Psoas muscle (tissue), 8 donors: ENCODE data around the gene SMC6. TPM values are rescaled to one million over a fixed set of nuclear protein-coding genes. Genes with fewer than 3 reads are reported as not detected.

Source experiments
- ATAC-seq, 4 donors: fragments of 200-7000 bp; cut with Tn5 transposase; one replicate each; pipeline ENCODE4 v1.9.1; 2020; ENCODE audit warnings: moderate library complexity in 3 of 4, mild to moderate bottlenecking in 2 of 4
- DNase-seq, 2 donors: peaks; one replicate each; pipeline ENCODE4 v3.0.0-alpha.2; 2020
- H3K27ac ChIP-seq: fragments of 200-600 bp; one replicate; pipeline ENCODE4 v1.8.0; 2022
- H3K27me3 ChIP-seq, 3 donors: fragments of 200-600 bp in 1 of 3; one replicate each; pipeline versions ENCODE4 v1.6.1 to v1.8.0; 2013 to 2022; ENCODE audit warnings: low read length in 2 of 3, mild to moderate bottlenecking in 2 of 3, moderate library complexity in 1 of 3; ENCODE audit not compliant: insufficient read depth in 3 of 3
- H3K36me3 ChIP-seq, 2 donors: fragments of 200-600 bp in 1 of 2; one replicate each; pipeline versions ENCODE4 v1.6.1 to v1.8.0; 2013 to 2022; ENCODE audit warnings: low read depth in 1 of 2, mild to moderate bottlenecking in 1 of 2, moderate library complexity in 1 of 2; ENCODE audit not compliant: insufficient read depth in 1 of 2
- H3K4me1 ChIP-seq: fragments of 200-600 bp; one replicate; pipeline ENCODE4 v1.8.0; 2022
- H3K4me3 ChIP-seq: fragments of 200-600 bp; one replicate; pipeline ENCODE4 v1.8.0; 2022; ENCODE audit warnings: mild to moderate bottlenecking
- H3K9me3 ChIP-seq: fragments of 200-600 bp; one replicate; pipeline ENCODE4 v1.8.0; 2022
- CTCF ChIP-seq: fragments of 200-600 bp; IDR thresholded peaks from one replicate; pipeline ENCODE4 v1.8.0; 2022; ENCODE audit warnings: antibody characterized with exemption
- WGBS, 3 donors: extraction: QIAGEN DNeasy Blood & Tissue Kit; methylation state at CpG; one replicate each; pipeline versions ENCODE4 v1.1.6 to v1.1.7; 2013; 5-methylcytosine and 5-hydroxymethylcytosine counted together
- intact Hi-C, 2 donors: fragments of 100-400 bp; cut with DNase I; formaldehyde crosslinking; loops; one replicate each; pipeline versions ENCODE4 v1.11.0 to v1.14.2; 2022
- polyA plus RNA-seq, 3 donors: library from polyadenylated mRNA; stranded (reverse); fragments of 200-250 nt; gene quantifications; one replicate each; pipeline ENCODE4 v1.2.3, GENCODE V29; 2013
- total RNA-seq, 4 donors: library from RNA; stranded (reverse); fragmentation: NEBNext Ultra II Directional in 2 of 4; extraction: Animal tissue kit (Norgen Biotek cat#: 25700) in 2 of 4; gene quantifications; one replicate each; pipeline versions ENCODE4 v1.2.1 to v1.2.4, GENCODE V29; 2021 to 2023
- donor health status: healthy with polysubstance abuse.
- donor health status: DM: no; HTN: no; CAD: no; lungs with moderate emphysema.
- donor health status: Bipolar disorder and iron deficiency.
- donor health status: healthy.
- donor health status: DM: yes; HTN: yes; CAD: no.
- donor health status: DM: no; HTN: no; CAD: no.
- donor health status: DM: no; HTN: no; CAD: no.
- donor health status: DM: yes; HTN: yes; CAD: no.

Gene SMC6
- total and polyA plus RNA-seq, 7 donors, result 4.8 to 10.5 (median 9.3) TPM

GRCh38 chr2:17626986-17627385 is 126.6 kb downstream of the SMC6 start:
- 83 to 91% (median 84%) methylated on average over 3 of the region's 3 CpGs for WGBS, 3 donors
- intact Hi-C loops, result no loop called here
- Histone ChIP-seq H3K27ac (no peak overlapping the region), H3K36me3 (no peaks in the 10 kb centered on the region), H3K4me3 (no peak overlapping the region), H3K9me3 (no peaks in the 10 kb centered on the region), H3K4me1 (no peaks in the 10 kb centered on the region), H3K27me3 (no peaks in the 10 kb centered on the region)
- TF ChIP-seq CTCF, result no peak
- no peak for DNase-seq
- ATAC-seq, result no peak

GRCh38 chr2:17625446-17625845 is 128.2 kb downstream of the SMC6 start:
- 88 to 96% (median 92%) methylated on average over 3 of the region's 3 CpGs for WGBS, 3 donors
- no peaks in the 10 kb centered on the region for H3K4me1 ChIP-seq
- no peaks in the 10 kb centered on the region for H3K9me3 ChIP-seq
- DNase-seq (no peak), ATAC-seq (no peak)
- no peak overlapping the region for H3K27ac ChIP-seq
- no peak for TF ChIP-seq CTCF
- H3K4me3 ChIP-seq, result no peak overlapping the region
- no peaks in the 10 kb centered on the region for H3K27me3 ChIP-seq
- no peaks in the 10 kb centered on the region for H3K36me3 ChIP-seq
- intact Hi-C loops, result no loop called here

GRCh38 chr2:17621781-17622180 is 131.8 kb downstream of the SMC6 start:
- 84 to 97% (median 92%) methylated on average over 2 of the region's 2 CpGs for WGBS, 3 donors
- intact Hi-C loops, result no loop called here
- TF ChIP-seq CTCF, result no peak

GRCh38 chr2:17620841-17621240 is 132.8 kb downstream of the SMC6 start:
- H3K27me3 ChIP-seq, result no peaks in the 10 kb centered on the region
- no peak for DNase-seq
- no peak overlapping the region for H3K27ac ChIP-seq
- no peak overlapping the region for H3K4me3 ChIP-seq
- H3K4me1 ChIP-seq, result no peaks in the 10 kb centered on the region
- H3K36me3 ChIP-seq, result no peaks in the 10 kb centered on the region
- intact Hi-C loops, result no loop called here
- ATAC-seq, result no peak
- no peak for TF ChIP-seq CTCF
- H3K9me3 ChIP-seq, result no peaks in the 10 kb centered on the region

More at GRCh38 chr2:17621781-17622180, 131.8 kb downstream of the SMC6 start:
- no peak overlapping the region for H3K4me3 ChIP-seq
- DNase-seq (no peak), ATAC-seq (no peak)
- no peaks in the 10 kb centered on the region for H3K27me3 ChIP-seq
- no peaks in the 10 kb centered on the region for H3K9me3 ChIP-seq
- no peaks in the 10 kb centered on the region for H3K36me3 ChIP-seq
- H3K4me1 ChIP-seq, result no peaks in the 10 kb centered on the region
- H3K27ac ChIP-seq, result no peak overlapping the region

- Histone ChIP-seq H3K27ac (no peak overlapping the region), H3K4me3 (no peak overlapping the region), H3K36me3 (no peaks in the 10 kb centered on the region), H3K9me3 (no peaks in the 10 kb centered on the region), H3K4me1 (no peaks in the 10 kb centered on the region), H3K27me3 (no peaks in the 10 kb centered on the region)
- DNase-seq (no peak), ATAC-seq (no peak)
- intact Hi-C loops, result no loop called here
- WGBS, 3 donors, result 30 to 43% (median 40%) methylated on average over 6 of the region's 6 CpGs
- TF ChIP-seq CTCF, result no peak
Observed at GRCh38 chr2:17620280-17620679, 133.3 kb downstream of the SMC6 start.
